Measurements from ENCODE around the gene FMN2.

GRCh38 chr1:240415532-240415931 is 323.8 kb downstream of the FMN2 start:
- TF ChIP-seq CTCF (conservative IDR thresholded peaks at IDR 0.05) = no peak
- TF ChIP-seq ZFX (IDR thresholded peaks at IDR 0.05) = no peak
